SKM-1 treated with dmso at 0.1 percent for 144 hours (cell line): ENCODE data around the gene OR9Q1.
"Not testable (repeated sequence)": the region's sequence is repeated elsewhere in the genome, so short reads cannot be mapped to it uniquely, and the experiment has no call there.

ENCODE experiments used
- DNase-seq: peaks from one replicate; lab custom pipeline; 2025; ENCODE audit not compliant: unreplicated experiment; lab: John Stamatoyannopoulos, UW

OR9Q1 gene

DNA sequence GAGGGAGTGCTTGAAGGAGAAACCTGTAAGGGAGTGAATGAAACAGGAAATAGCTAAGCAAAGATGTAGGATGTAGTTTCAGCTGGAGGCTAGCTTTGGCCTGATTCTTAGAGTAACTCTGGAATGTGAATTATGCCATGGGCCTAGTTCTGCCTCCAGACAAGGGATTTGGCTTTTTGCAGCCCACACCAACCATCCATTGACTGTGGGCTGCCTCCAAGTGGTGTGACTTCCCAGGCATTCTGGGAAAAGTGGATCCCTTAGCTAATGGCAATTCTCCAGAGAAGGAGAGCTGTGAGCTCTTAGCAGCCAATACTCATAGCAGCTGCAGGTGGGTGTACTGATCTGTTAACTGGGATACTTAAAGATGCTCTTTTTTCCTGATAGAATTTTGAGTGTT lies 103.7 kb downstream of the OR9Q1 start:
- DNase-seq, result no peak

DNA sequence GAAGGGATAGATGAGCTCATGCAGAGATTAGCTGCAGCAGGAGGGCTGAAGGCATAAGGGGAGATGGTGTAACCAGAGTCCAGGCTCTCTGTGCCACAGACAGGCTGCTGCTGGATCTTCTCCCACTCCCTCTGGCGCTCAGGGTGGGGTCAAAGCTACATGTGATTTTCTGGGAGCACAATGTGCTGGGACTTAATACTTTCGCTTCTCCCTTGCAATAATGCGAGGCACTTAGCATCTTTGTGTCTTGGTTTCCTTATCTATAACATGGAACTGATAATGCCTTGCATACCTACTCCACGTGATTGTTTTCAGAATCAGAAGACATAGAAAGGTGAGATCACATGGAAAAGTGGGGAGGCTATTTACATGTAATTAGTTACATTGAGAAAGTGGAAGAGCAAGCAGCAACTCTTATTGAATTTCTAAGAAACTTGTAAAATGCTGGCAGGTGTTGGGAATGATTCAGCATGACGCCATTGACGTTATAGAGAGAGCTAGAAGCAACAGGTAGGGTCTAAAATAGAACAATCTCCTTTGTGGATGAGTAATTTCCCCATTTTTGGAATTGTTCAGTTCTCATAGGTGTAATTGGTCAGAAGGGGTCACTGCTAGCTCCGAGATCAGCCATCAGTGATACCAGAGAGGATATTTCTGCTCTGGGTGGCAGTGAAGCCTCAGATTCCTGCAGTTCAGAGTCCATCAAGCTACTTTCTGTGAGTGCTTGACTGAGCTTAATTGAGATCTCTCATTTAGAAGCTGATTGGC lies 109.8 kb downstream of the OR9Q1 start:
- no peak for DNase-seq

DNA sequence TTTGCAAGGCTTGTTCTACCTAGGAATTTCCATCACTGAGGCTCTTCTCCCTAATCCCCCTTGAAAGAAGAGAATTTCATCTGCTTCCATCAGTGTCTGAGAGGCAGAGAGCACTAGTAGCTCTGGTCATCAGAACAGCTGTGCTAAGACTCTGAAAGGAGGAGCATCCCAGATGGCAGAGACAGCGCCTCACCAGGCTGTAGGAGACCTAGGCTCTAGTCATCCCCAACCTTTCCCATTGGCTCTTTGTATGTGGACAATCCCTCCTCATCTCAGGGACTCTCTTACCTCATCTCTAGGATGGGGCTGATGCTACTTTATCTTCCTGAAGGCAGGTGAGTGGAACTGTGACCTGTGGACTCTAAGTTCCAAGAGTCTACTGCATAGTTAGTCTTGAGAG lies 110.5 kb downstream of the OR9Q1 start:
- no peak for DNase-seq

DNA sequence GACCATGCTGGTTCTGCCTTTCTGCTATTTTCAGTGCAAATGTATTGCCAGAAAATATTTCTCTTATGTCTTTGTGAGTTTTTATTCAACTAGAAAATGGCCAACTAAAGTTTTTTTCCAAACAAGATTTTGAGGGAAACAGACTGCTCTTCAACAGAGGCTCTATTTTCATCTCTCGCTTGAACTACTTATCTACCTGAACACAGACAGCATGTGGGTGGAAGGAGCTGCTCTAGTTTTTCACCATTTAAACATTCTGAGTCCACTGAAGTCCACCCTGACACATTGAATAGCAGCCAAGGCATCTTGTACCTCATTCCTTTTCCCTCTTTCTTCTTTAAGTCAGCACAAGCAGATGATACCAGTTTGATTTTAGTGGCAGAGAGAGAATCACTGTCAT lies 111.5 kb downstream of the OR9Q1 start:
- DNase-seq, result no peak

DNA sequence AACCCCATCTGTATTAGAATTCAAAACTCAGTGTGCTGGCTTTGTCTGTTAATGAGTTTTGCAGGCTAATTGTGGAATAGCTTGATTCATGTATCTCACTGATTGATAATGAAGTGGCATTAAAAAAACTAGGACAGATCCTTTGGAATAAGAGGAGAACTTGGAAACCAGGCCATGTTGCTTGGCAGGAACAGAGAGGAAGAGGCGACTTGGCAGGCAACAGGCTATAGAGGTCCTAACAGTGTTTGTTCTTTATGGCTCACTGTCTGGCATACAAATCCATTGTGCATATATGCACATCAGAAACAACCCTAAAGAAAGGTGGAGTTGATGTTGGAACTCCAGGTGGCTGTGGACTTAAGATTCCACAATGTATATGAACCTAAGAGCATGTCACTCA lies 119.1 kb downstream of the OR9Q1 start:
- no peak for DNase-seq

DNA sequence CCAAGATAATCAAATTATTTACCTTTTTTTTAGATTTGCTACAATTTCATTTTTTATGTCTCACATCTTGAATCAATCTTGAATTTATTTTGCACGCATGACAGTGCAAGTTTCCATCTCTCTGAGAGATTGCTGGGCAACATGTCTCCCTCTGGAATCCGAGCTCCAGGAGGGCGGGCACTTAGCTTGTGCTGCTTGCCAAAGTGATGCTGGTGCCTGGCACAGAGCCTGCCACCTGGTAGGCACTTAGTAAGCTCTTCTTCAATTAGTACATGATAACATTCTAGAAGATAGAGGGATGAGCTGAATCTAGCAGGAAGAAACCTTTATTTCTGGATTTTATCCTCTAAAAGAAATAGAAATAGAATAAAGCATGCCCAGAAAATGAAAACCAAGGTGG lies 129.1 kb downstream of the OR9Q1 start:
- no peak for DNase-seq

DNA sequence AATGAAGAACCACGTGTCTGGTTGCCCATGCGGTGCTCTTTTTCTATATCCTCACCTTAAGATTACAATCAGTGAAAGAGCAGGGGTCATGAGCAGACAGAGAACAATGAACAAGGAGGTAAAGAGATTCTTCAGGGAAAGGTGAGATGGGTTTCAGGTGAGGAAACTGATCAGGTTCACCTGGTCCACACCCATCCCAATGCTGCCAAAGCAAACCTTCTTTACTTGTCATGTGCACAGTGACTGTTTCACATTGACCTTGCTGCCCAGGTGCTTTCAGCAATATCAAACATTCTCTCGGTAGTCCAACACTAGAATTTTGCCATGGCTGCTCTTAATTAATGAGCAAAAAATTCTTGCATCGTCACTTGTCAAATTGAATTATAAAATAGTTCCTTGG lies 140.7 kb downstream of the OR9Q1 start:
- DNase-seq, result no peak

DNA sequence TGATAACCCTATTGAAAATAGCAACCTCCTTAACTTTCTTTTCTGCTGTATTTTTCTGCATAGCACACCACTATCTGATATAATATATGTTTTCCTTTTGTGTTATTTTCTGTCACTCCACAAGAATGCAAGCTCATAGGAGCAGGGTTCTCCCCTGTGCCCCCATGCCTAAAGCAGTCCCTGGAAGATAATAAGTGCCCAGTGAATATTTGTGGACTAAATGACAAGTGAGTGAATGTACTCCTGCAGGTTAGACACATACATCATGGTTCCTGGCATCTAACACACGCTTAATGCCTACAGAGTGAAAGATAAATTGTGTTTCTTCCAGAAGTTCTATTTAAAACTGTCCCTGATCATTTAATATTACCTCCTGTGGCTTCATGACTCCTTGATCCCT lies 141.3 kb downstream of the OR9Q1 start:
- DNase-seq, result no peak

DNA sequence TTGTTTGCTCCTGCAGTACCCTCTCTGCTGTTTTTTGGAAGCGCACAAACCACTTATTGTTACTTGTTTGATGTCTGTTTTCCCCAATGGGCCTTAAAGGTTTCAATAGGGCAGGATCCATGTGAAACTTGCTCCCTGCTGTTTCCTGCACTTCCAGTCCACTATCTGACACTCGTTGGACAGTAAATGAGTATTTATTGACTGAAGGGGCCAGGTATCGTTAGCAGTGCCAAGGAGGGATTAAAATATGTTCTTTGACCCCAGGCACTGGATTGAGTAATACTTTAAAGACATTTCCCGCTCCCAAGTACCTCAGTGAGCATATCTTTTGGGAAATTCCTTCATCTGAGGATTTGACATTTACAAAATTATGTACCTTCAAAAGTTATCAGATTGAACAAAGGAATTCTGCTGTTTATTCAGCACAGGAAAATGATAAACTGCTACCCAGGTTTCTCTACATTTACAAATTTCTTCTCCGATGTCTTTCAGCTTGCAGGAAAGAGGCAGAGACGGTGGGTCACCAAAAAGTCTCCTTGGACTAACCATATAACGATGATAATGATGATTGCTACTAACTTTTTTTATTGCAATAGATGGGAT lies 141.9 kb downstream of the OR9Q1 start:
- DNase-seq, result no peak

DNA sequence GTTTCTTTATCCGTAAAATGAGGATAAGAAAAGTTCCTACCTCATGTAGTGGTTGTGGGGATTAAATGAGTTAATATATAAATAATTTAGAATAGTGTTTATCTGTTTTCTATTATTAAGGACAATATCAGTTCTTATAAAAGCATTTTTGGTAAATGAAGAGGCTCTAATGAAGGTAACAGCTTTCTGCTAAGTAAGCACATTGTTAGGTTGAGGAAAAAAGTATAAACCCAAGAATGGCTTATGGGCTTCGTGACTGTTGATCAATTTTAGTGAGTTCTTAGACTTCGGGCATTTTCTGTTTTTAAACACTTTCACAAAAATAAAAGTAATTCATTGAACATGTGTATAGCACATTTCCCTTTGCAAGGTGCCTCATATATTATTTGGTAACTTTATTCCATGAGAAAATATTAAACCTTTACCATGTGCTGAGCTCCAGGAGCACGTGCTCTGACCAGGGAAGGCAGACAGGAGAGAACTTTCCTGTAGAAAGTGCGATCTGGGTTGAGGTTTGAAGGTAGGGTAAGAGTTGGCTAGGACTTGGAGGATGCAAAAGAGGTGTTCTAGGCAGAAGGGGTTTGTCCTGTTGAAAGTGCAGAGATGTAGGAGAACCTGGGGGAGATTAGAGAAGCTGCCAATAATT lies 153.9 kb downstream of the OR9Q1 start:
- DNase-seq, result no peak

DNA sequence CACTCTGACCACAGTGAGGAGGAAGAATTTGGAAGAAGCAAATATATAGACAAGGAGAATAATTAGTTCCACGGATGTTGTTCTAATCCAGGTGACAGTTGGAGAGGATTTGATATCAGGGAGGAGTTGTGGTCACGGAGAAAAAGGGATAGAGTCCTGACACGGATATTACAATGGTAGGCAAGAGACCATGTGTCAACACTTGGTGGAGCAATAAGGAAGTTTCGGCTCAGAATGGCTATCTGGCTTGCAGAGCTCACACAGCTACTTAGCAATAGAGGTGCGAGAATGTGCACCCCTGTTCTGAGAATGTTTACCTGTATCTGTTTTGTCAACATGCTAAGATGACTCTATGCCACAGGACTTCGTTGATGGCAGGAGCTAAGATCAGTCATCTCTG lies 154.8 kb downstream of the OR9Q1 start:
- no peak for DNase-seq

DNA sequence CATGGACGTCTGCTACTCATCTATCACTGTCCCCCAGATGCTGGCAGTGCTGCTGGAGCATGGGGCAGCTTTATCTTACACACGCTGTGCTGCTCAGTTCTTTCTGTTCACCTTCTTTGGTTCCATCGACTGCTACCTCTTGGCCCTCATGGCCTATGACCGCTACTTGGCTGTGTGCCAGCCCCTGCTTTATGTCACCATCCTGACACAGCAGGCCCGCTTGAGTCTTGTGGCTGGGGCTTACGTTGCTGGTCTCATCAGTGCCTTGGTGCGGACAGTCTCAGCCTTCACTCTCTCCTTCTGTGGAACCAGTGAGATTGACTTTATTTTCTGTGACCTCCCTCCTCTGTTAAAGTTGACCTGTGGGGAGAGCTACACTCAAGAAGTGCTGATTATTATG lies 156.0 kb downstream of the OR9Q1 start:
- DNase-seq, result no peak

DNA sequence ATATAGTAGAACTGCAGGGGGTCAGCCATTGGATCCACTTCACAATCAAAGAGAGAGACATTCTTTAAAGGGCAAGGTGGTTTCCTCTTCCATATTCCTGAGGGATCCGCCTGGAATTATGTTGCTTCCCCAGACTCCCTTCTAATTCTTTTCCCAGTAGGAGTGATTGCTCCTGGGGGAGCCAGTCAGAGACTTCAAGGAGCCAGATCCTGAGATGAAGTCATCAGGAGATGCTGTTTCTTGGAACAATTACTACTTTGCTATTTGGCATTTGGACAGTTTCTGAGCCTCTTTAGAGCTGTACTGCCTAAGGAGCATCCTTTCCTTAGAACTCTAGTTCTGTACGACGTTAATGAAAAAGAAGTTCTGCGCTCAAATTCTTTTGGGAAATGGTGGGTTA lies 163.3 kb downstream of the OR9Q1 start:
- DNase-seq, result no peak

DNA sequence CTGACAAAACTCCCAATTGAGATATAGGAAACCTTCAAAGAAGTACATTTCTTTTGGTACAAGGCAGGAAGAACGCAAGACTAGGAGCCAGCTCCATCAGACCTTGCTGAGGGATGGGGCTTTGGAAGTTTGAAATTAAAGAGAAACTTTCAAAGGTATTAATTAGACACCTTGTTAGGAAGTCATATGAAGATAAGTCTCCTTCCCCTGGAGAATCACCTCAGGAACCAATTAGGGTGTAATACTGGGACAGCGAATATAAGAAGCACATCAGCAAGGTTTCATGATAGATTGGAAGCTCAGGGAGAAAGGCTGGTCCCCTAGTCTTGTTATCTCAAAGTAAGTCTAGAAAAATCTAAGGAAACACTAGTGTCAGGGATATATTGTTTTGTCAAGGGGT lies 165.1 kb downstream of the OR9Q1 start, which contains the start of gene OR9Q2:
Gene OR9Q2 (plus strand): TSS at position 301 of the 400 bp plus-strand sequence. CDS start 1,421 bp downstream, outside the sequence.
- no peak for DNase-seq

DNA sequence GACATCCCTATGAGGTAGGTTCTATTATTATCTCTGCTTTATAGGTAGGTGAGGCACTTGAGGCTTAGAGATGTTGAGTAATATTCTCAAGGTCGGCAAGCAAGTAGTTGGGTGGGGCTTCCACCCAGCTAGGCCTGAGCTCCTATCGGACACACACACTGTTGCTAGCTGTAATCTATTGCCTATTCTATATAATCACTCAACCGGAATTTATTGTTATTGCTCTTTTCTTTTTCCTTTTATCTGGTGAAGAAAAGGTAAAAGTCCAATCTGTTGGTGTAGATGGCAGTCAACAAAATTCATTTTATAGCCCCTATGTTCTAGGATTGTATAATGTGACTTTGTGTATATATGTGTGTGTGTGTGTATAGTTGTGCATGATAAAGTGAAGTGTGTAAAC lies 168.5 kb downstream of the OR9Q1 start:
- no peak for DNase-seq

DNA sequence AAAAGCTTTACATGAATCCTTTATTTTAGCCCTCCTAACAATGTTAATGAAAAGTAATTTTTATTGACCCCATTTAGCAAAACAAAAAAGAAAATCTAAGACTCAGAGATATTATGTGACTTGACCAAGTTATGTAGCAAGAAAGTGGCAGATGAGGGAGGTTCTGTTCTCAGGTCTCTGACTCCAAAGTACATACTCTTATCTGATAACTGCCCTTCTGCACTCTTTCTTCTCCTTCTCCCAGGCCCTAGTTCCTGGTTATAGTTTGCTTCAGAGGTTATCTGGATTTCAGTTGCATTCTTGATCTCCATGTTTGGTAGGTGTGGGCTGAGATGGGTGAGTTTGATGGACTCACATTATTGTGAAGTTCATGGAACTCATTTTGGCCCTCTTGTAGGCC lies 169.7 kb downstream of the OR9Q1 start:
- DNase-seq, result no peak

DNA sequence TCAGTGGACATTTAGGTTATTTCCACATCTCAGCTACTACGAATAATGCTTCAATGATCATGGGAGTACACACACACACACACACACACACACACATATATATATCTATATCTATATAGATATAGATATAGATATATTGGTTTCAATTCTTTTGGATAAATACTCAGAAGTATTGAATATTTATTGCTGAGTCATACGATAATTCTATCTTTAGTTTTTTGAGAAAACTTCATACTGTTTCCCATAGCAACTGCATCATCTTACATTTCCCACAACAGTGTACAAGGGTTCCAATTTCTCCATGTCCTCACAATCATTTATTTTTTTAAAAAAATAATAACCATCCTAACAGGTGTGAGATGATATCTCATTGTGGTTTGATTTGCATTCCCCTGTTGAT lies 172.3 kb downstream of the OR9Q1 start:
- no peak for DNase-seq

DNA sequence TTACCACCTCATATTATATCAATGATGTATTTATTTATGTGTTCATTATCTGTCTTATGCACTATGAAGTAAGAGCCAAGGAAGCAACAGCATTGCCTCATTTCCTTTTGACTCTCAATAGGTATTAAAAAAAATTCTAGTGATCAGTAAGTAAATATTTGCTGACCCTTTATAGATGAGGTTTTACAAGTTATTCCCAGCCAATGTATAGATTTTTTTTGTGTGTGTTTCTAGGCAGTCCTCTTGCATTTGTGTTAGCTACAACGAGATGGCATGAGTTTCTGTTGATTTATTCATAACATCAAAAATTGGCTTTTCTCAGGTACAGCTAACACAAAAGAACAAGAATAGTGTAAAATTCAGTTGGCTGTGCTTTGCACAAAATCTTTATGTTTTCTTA lies 175.6 kb downstream of the OR9Q1 start:
- no peak for DNase-seq

DNA sequence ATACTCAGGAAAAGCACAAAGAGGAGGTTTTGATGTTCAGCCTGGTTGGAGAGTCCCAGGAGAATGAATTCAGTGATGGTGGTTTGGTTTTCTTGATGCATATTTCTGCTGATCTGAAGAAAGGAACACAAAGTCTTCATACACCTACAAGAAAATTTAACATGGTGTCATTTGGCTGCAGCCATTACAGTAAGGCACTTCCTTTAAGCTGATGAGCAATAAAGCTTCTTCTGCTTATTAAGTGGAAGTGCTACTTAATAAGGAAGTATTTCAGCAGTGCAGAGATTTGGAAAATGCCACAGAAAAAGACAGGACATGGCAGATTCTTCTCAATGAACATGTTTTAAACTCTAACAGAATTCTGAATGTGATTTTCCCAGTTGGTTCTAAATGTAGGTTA lies 180.4 kb downstream of the OR9Q1 start, which contains the start of gene OR1S2:
Gene OR1S2 (minus strand): TSS at position 101 of the 400 bp plus-strand sequence. CDS start 0 bp downstream, at position 101.
- DNase-seq, result no peak

DNA sequence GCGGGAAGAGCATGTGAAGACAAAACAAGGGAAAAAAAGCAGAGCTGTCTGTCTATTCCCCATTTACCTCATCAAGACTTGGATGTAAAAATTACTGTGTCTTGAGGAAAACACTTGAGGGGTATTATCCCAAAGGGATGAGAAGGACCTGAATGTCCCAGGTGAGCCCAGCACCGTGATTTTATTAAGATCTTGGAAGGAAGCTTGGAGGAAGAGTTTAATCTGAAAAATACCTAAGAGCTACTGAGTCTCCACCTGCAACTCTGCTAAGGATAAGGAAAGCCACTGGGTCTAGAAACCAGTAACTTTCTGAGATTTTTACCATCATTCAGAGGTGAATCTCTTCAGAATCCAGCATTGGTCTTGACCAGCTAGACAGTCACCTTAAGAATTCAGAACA lies 188.7 kb downstream of the OR9Q1 start, which contains the start of gene OR1S1:
Gene OR1S1 (plus strand): TSS at position 301 of the 400 bp plus-strand sequence.
- not testable (repeated sequence) for DNase-seq

DNA sequence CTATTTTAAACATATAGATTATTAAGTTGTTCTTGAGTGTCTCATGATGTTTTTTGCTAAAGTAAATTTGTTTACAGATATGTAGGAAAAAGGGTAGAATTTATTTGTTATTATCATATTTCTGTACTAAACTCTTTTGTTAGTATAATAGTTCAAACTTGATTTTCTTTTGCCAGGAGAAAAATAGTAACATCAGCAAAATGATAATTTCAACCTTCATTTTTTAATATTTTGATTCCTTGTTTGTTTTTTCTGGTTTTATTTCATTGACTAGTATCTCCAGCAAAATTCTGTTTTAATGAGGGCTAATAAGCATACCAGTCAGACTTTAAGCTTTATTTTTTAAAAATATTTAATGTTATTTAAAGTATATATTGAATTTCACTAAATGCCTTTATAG lies 192.8 kb downstream of the OR9Q1 start:
- no peak for DNase-seq

DNA sequence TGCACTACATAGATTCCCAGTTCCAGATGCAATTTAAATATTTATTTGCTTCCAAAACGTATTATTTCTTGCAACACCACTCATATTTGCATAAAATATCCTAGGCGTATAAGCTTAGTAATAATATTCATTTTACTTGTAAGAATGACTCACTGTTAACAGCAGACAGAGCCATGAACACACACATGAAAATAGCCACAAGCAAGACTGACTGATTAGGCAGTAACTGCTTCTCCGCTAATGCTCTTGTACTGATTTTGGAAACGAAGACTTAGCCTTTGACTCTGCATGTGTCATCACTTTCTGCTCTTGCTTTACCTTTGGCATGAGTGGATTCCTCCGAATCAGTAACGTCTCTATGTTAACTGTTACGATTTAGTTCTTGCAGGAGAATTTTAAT lies 199.0 kb downstream of the OR9Q1 start:
- DNase-seq, result no peak
